ENCODE data around the gene LCTL.

DNA sequence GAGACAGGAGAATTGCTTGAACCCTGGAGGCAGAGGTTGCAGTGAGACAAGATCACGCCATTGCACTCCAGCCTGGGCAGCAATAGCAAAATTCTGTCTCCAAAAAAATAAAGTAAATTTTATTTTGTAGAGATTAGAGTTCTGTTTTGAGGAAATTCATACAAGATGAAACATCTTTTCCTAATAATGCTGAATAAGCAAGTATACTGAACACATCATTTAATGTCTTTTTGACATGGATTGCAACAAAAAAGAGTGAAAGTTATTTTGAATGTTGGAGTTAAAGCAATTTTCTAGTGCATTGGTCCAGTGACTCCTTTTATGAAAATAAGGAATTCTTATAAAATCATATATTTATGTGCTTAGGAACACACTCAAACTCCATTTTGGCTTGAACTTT, 20.5 kb downstream of the LCTL start:
- no peak for TF ChIP-seq CTCF (IDR thresholded peaks at IDR 0.05)
- no peak for TF ChIP-seq POLR2A (IDR thresholded peaks at IDR 0.05)

Data from lower leg skin (tissue), 3 donors.